C1 segment of cervical spinal cord (tissue), 14 donors: ENCODE data around the gene CEP76.

Source experiments
- DNase-seq, 14 donors: peaks; one replicate each; lab custom pipeline; 2025; lab: John Stamatoyannopoulos, UW

The CEP76 gene

GRCh38 chr18:12711446-12711845 is 8.9 kb upstream of the CEP76 start:
- no peak for DNase-seq

GRCh38 chr18:12703664-12704063 is 1.1 kb upstream of the CEP76 start:
- no peak for DNase-seq

- DNase-seq = peak in 1 of 14 donors; percentile 42
Observed at GRCh38 chr18:12703096-12703567, 609 bp upstream of the CEP76 start.

GRCh38 chr18:12701161-12701560 is 1.4 kb downstream of the CEP76 start:
- DNase-seq = no peak

GRCh38 chr18:12699747-12700146 is 2.8 kb downstream of the CEP76 start:
- no peak for DNase-seq

- DNase-seq = no peak
Observed at GRCh38 chr18:12694032-12694431, 8.5 kb downstream of the CEP76 start.

- DNase-seq = no peak
Observed at GRCh38 chr18:12692206-12692605, 10.3 kb downstream of the CEP76 start.

- DNase-seq = no peak
Observed at GRCh38 chr18:12689256-12689850, 13.2 kb downstream of the CEP76 start.

DNA sequence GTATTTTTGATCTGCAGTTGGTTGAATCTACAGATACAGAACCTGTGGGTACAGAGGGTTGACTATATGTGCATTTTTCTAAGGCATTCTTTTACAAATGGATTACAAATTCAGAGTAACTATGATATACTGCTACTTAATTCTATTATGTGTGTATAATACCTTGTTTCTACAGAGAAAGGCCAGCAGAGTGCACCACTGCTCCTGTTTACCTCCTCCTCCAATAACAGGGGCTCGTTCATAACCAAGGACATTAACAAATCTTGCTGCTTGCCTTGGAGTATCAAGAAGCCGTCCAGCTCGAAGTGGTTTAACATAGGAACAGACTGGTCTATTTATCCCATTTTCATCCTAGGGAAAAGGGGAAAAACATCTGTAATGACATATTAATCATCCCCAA is 16.4 kb downstream of the CEP76 start:
- no peak for DNase-seq

- DNase-seq = peak in 3 of 14 donors; percentile 3 to 35 (median 9)
Observed at GRCh38 chr18:12679183-12679786, 23.2 kb downstream of the CEP76 start.

DNA sequence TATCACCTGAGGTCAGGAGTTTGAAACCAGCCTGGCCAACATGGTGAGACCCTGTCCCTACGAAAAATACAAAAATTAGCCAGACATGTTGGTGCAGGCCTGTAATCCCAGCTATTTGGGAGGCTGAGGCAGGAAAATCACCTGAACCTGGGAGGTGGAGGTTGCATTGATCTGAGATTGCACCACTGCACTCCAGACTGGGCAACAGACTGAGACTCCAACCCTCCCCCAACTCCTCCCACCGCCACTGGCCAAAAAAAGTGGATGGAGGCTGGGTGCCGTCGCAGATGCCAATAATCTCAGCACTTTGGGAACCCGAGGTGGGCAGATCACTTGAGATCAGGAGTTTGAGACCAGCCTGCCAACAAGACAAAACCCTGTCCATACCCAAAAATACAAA is 34.5 kb downstream of the CEP76 start:
- DNase-seq = no peak

DNA sequence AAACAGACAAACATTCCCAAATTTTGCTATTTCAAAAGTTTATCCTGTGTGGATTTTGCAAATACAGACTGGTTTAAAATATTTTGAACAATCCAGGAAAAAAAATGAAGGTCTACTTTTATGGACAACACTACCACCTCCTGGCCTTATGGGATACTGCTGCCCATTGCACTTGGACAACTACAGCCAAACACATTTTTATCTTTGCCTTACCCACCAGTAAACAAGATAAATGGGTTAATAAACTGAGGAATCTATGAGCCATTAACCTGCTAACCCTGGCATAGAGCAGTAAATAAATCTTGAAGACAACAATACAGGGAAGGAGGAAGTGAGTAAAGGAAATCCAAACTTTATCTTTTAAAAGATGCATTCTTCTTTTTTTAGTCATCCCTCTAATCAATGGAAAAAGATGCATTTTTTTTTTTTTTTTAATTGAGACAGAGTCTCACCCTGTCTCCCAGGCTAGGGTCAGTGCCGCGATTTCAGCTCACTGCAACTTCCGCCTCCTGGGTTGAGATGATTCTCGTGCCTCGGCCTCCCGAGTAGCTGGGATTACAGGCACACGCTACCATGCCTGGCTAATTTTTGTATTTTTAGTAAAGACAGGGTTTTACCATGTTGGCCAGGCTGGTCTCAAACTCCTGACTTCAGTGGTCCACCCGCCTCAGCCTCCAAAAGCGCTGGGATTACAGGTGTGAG is 42.5 kb downstream of the CEP76 start:
- peak in 4 of 14 donors; percentile 1 to 29 (median 14) for DNase-seq

GRCh38 chr18:12658426-12659138 is 43.9 kb downstream of the CEP76 start:
- peak in 12 of 14 donors; percentile 29 to 77 (median 53) for DNase-seq

- peak in 13 of 14 donors; percentile 37 to 82 (median 69) for DNase-seq
Observed at GRCh38 chr18:12657684-12658425, 44.7 kb downstream of the CEP76 start, which contains the start of gene SPIRE1. Gene SPIRE1 (minus strand): TSS chr18:12658107. CDS start chr18:12657866, 241 bp downstream.

GRCh38 chr18:12656938-12657683 is 45.4 kb downstream of the CEP76 start:
- DNase-seq = peak in 9 of 14 donors; percentile 18 to 72 (median 40)

GRCh38 chr18:12656605-12656937 is 46.0 kb downstream of the CEP76 start:
- no peak for DNase-seq

DNA sequence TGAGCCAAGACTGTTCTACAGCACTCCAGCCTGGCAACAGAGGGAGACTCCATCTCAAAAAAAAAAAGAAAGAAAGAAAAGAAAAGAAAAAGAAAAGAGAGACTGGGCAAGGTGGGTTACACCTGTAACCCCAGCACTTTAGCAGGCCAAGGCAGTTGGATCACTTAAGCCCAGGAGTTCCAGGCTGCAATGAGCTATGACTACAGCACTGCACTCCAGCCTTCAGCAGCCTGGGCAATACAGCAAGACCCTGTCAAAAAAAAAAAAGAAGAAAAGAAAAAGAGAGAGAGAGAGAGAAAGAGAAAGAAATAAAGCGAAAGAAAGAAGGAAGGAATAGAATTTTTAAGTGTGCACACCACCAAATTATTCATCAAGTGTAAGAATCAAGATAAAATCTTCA is 47.6 kb downstream of the CEP76 start:
- no peak for DNase-seq

DNA sequence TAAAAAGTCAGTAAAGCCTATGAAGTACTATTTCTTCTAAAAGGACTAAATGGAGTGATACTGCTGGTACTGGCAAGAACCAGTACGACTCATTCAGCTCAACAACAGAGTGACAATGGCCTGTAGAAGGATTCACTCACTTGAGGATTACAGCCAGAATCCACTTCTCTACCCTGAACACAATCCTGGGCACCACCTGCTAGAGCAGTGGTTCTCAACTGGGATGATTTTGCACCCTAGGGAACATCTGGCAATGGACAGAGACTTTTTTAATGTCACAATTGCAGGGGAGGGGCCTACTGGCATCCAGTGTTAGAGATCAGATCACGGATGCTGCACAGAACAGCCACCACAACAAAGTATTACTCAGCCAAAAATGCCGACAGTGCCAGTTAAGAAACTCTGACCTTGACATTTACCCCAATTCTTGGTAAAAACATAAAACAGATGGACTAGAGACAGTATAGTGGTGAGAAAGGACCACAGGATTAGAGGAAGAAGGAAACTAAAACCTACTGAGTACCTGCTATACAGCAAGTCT is 49.6 kb downstream of the CEP76 start:
- DNase-seq = peak in 5 of 14 donors; percentile 4 to 33 (median 14)

DNA sequence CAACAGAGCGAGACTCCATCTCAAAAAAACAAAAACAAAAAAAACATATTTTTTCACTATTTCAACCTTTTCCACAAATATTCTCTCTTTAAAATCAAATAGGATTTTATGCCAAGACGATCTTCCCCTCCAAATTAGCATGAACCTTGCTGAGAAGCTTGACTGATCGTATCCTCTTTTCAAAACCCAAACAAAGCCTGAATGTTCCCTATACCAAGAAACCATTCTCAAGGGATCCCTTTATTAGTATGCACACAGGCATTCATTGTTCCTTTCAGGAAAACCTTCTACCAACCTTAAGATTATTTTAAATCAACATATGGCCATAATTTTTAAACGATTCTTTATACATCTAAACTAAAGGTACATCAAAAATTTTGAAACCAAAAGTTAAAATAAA is 50.9 kb downstream of the CEP76 start:
- DNase-seq = no peak

DNA sequence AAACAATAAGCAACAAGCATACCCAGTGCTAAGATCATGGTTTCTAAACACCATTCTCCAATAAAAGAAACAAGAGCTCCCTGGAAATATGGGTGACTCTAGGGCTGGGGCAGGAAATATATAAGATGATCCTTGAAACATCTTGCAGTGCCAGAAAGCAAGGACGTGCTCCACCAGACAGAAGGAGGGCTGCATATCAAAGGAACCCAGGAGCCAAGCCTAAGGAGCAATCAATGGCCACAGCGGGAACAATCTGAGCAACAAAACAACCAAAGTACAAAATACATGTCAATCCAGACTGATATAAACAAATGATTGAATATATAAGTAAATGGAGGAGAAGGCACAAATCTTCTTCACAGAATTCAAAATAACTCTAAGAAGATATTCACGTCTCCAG is 54.8 kb downstream of the CEP76 start:
- no peak for DNase-seq
